ENCODE measurements around the gene HLA-B.

The HLA-B gene

GRCh38 chr6:31354158-31354863 is 2.7 kb downstream of the HLA-B start:
- H3K27ac Mint-ChIP-seq = peak overlapping the region; percentile 100
- peaks cover 68 to 74% of the 10 kb centered on the region in 2 donors for H3K4me1 Mint-ChIP-seq (ENCODE audit: low read depth in 2 of 2)
- ATAC-seq (replicated peaks) (no peak), DNase-seq (peak; percentile 21 to 36 (median 29))
- H3K27me3 Mint-ChIP-seq = no peaks in the 10 kb centered on the region
- peak overlapping the region; percentile 90 to 97 for H3K4me3 Mint-ChIP-seq
- H3K9me3 Mint-ChIP-seq = no peaks in the 10 kb centered on the region
- H3K36me3 Mint-ChIP-seq (ENCODE audit: insufficient read depth) = peaks cover 94% of the 10 kb centered on the region

GRCh38 chr6:31353384-31353945 is 3.5 kb downstream of the HLA-B start:
- H3K4me1 Mint-ChIP-seq (ENCODE audit: low read depth in 2 of 2) = peaks cover 62 to 66% of the 10 kb centered on the region in 2 donors
- DNase-seq (peak in 1 of 3 experiments; percentile 32), ATAC-seq (replicated peaks) (no peak)
- no peaks in the 10 kb centered on the region for H3K27me3 Mint-ChIP-seq
- H3K4me3 Mint-ChIP-seq = peak overlapping the region; percentile 90 to 97
- no peaks in the 10 kb centered on the region for H3K9me3 Mint-ChIP-seq
- H3K36me3 Mint-ChIP-seq (ENCODE audit: insufficient read depth) = peaks cover 95% of the 10 kb centered on the region
- H3K27ac Mint-ChIP-seq = peak overlapping the region; percentile 100

GRCh38 chr6:31352683-31353383 is 4.1 kb downstream of the HLA-B start:
- peak overlapping the region; percentile 100 for H3K27ac Mint-ChIP-seq
- peaks cover 56 to 59% of the 10 kb centered on the region in 2 donors for H3K4me1 Mint-ChIP-seq (ENCODE audit: low read depth in 2 of 2)
- H3K9me3 Mint-ChIP-seq = no peaks in the 10 kb centered on the region
- peaks cover 89% of the 10 kb centered on the region for H3K36me3 Mint-ChIP-seq (ENCODE audit: insufficient read depth)
- H3K4me3 Mint-ChIP-seq = peak overlapping the region; percentile 90 to 97
- ATAC-seq (replicated peaks) (no peak), DNase-seq (peak; percentile 19 to 50 (median 40))
- no peaks in the 10 kb centered on the region for H3K27me3 Mint-ChIP-seq

GRCh38 chr6:31352310-31352682 is 4.7 kb downstream of the HLA-B start:
- Mint-ChIP-seq H3K27me3 (no peaks in the 10 kb centered on the region), H3K36me3 (ENCODE audit: insufficient read depth) (peaks cover 84% of the 10 kb centered on the region), H3K4me3 (peak overlapping the region; percentile 90 to 97), H3K4me1 (ENCODE audit: low read depth in 2 of 2) (peaks cover 55 to 58% of the 10 kb centered on the region in 2 donors), H3K9me3 (no peaks in the 10 kb centered on the region), H3K27ac (peak overlapping the region; percentile 100)
- DNase-seq (peak in 2 of 3 experiments; percentile 44 to 52), ATAC-seq (replicated peaks) (peak; percentile 1)

- peak overlapping the region; percentile 100 for H3K27ac Mint-ChIP-seq
- H3K9me3 Mint-ChIP-seq = no peaks in the 10 kb centered on the region
- ATAC-seq (replicated peaks) (peak; percentile 60), DNase-seq (peak; percentile 56 to 69 (median 60))
- H3K4me3 Mint-ChIP-seq = peak overlapping the region; percentile 90 to 97
- H3K27me3 Mint-ChIP-seq = no peaks in the 10 kb centered on the region
- H3K36me3 Mint-ChIP-seq (ENCODE audit: insufficient read depth) = peaks cover 77% of the 10 kb centered on the region
- H3K4me1 Mint-ChIP-seq (ENCODE audit: low read depth in 2 of 2) = peaks cover 52 to 58% of the 10 kb centered on the region in 2 donors
Measured at GRCh38 chr6:31351401-31352309, 5.3 kb downstream of the HLA-B start.

GRCh38 chr6:31351033-31351380 is 6.0 kb downstream of the HLA-B start:
- DNase-seq (no peak), ATAC-seq (replicated peaks) (peak; percentile 2)
- H3K36me3 Mint-ChIP-seq (ENCODE audit: insufficient read depth) = peaks cover 71% of the 10 kb centered on the region
- H3K27ac Mint-ChIP-seq = peak overlapping the region; percentile 100
- H3K4me1 Mint-ChIP-seq (ENCODE audit: low read depth in 2 of 2) = peaks cover 51 to 57% of the 10 kb centered on the region in 2 donors
- H3K27me3 Mint-ChIP-seq = no peaks in the 10 kb centered on the region
- peak overlapping the region; percentile 90 to 97 for H3K4me3 Mint-ChIP-seq
- no peaks in the 10 kb centered on the region for H3K9me3 Mint-ChIP-seq

- no peak for ATAC-seq (replicated peaks)
- no peaks in the 10 kb centered on the region for H3K27me3 Mint-ChIP-seq
- H3K4me3 Mint-ChIP-seq = peak overlapping the region; percentile 90 to 97
Measured at GRCh38 chr6:31350196-31351032, 6.6 kb downstream of the HLA-B start.

GRCh38 chr6:31349301-31349700 is 7.7 kb downstream of the HLA-B start:
- Mint-ChIP-seq H3K9me3 (no peaks in the 10 kb centered on the region), H3K4me3 (no peak overlapping the region), H3K36me3 (ENCODE audit: insufficient read depth) (peaks cover 54% of the 10 kb centered on the region), H3K27ac (peak overlapping the region; percentile 100), H3K27me3 (no peaks in the 10 kb centered on the region), H3K4me1 (ENCODE audit: low read depth in 2 of 2) (peaks cover 34 to 50% of the 10 kb centered on the region in 2 donors)
- DNase-seq (no peak), ATAC-seq (replicated peaks) (no peak)

More at GRCh38 chr6:31350196-31351032, 6.6 kb downstream of the HLA-B start:
- Mint-ChIP-seq H3K27ac (peak overlapping the region; percentile 100), H3K9me3 (no peaks in the 10 kb centered on the region), H3K4me1 (ENCODE audit: low read depth in 2 of 2) (peaks cover 45 to 51% of the 10 kb centered on the region in 2 donors), H3K36me3 (ENCODE audit: insufficient read depth) (peaks cover 65% of the 10 kb centered on the region)
- DNase-seq = peak; percentile 19 to 30 (median 21)

GRCh38 chr6:31345026-31345730 is 11.8 kb downstream of the HLA-B start:
- peaks cover 0 to 7% of the 10 kb centered on the region in 2 donors for H3K27me3 Mint-ChIP-seq
- no peak for DNase-seq
- H3K27ac Mint-ChIP-seq = peak overlapping the region in 1 of 2 donors; percentile 30
- H3K36me3 Mint-ChIP-seq (ENCODE audit: insufficient read depth) = peaks cover 12% of the 10 kb centered on the region
- no peak for ATAC-seq (replicated peaks)
- H3K4me3 Mint-ChIP-seq = peak overlapping the region in 1 of 2 donors; percentile 48
- H3K9me3 Mint-ChIP-seq = peaks cover 3 to 9% of the 10 kb centered on the region in 2 donors
- peaks cover 6 to 27% of the 10 kb centered on the region in 2 donors for H3K4me1 Mint-ChIP-seq (ENCODE audit: low read depth in 2 of 2)

- DNase-seq (no peak), ATAC-seq (replicated peaks) (no peak)
- Mint-ChIP-seq H3K36me3 (ENCODE audit: insufficient read depth) (no peaks in the 10 kb centered on the region), H3K27me3 (peaks cover 0 to 7% of the 10 kb centered on the region in 2 donors), H3K9me3 (peaks cover 16 to 51% of the 10 kb centered on the region in 2 donors), H3K27ac (no peak overlapping the region), H3K4me3 (no peak overlapping the region), H3K4me1 (ENCODE audit: low read depth in 2 of 2) (peaks cover 5 to 24% of the 10 kb centered on the region in 2 donors)
Measured at GRCh38 chr6:31340228-31340627, 16.8 kb downstream of the HLA-B start.

GRCh38 chr6:31339210-31339609 is 17.8 kb downstream of the HLA-B start:
- H3K4me1 Mint-ChIP-seq (ENCODE audit: low read depth in 2 of 2) = peaks cover 5 to 14% of the 10 kb centered on the region in 2 donors
- H3K27ac Mint-ChIP-seq = no peak overlapping the region
- no peaks in the 10 kb centered on the region for H3K36me3 Mint-ChIP-seq (ENCODE audit: insufficient read depth)
- peaks cover 20 to 57% of the 10 kb centered on the region in 2 donors for H3K9me3 Mint-ChIP-seq
- DNase-seq = no peak
- H3K27me3 Mint-ChIP-seq = peaks cover 0 to 7% of the 10 kb centered on the region in 2 donors
- no peak for ATAC-seq (replicated peaks)
- H3K4me3 Mint-ChIP-seq = no peak overlapping the region
